Mammary epithelial cell (primary cell): ENCODE data around the gene NRDC.

ENCODE experiments used
- EZH2 ChIP-seq: IDR thresholded peaks from 2 replicates; pipeline ENCODE4 v1.6.1; 2012; ENCODE audit warnings: low read length, inconsistent platforms, borderline replicate concordance
- TF ChIP-seq, protein P1 (sequence below), 2 donors: IDR thresholded peaks in 1 of 2; conservative IDR thresholded peaks in 1 of 2; 2 replicates each; pipeline ENCODE4 v1.5.1; 2011 to 2012; ENCODE audit warnings: inconsistent platforms in 2 of 2, low read length in 2 of 2, mild to moderate bottlenecking in 2 of 2, control low read depth in 1 of 2, low read depth in 1 of 2; ENCODE audit not compliant: insufficient read depth in 1 of 2; ENCODE audit errors: extremely low read depth in 1 of 2

DNA sequence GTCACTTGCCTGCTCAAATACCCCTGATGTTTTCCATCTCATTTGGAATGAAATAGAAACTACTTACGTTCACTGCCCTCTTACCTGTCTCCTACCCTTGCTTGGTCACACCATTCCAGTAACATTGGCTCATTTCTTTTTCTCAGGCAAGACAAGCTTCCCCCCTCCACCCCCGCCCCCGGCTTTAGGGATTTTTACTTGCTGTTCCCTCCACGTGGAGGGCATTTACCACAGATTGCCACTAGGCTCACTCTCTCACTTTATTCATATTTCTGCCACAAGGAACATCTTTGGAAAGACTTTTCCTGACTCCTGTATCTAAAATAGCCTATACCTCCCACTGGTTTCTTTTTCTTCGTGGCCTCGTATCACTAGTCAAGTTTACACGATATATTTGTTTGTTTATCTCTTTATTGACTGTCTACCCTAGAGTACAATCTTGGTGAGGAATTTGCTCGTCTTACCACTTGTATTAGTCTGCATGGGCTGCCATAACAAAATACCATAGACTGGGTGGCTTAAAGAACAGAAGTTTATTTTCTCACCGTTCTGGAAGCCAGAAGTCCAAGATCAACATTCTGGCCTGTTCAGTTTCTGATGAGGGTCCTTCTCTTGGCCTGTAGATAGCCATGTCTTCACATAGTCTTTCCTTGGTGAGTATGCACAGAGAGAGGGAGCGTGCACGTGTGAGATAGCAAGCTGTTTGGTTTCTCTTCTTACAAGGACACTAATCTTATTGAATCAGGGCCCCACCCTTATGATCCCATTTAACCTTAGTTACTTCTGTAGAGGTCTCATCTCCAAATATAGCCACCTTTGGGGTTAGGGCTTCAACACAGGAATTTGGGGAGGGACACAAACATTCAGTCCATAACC lies 126.2 kb downstream of the NRDC start:
- TF ChIP-seq, protein P1, sequence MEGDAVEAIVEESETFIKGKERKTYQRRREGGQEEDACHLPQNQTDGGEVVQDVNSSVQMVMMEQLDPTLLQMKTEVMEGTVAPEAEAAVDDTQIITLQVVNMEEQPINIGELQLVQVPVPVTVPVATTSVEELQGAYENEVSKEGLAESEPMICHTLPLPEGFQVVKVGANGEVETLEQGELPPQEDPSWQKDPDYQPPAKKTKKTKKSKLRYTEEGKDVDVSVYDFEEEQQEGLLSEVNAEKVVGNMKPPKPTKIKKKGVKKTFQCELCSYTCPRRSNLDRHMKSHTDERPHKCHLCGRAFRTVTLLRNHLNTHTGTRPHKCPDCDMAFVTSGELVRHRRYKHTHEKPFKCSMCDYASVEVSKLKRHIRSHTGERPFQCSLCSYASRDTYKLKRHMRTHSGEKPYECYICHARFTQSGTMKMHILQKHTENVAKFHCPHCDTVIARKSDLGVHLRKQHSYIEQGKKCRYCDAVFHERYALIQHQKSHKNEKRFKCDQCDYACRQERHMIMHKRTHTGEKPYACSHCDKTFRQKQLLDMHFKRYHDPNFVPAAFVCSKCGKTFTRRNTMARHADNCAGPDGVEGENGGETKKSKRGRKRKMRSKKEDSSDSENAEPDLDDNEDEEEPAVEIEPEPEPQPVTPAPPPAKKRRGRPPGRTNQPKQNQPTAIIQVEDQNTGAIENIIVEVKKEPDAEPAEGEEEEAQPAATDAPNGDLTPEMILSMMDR (conservative IDR thresholded peaks at IDR 0.05 in 1 of 2, IDR thresholded peaks at IDR 0.05 in 1 of 2; ENCODE audit: extremely low read depth in 1 of 2, insufficient read depth in 1 of 2, low read depth in 1 of 2, low read length in 2 of 2) = no peak
- no peak for TF ChIP-seq EZH2
